ENCODE data around the gene TBX1.

- TF ChIP-seq ATF2 (IDR thresholded peaks at IDR 0.05; ENCODE audit: low read length) (no peak), CTCF (IDR thresholded peaks at IDR 0.05; ENCODE audit: control extremely low read depth in 1 of 3, insufficient read depth in 1 of 3, low read depth in 1 of 3, low read length in 3 of 3) (no peak), TAF1 (IDR thresholded peaks at IDR 0.05; ENCODE audit: low read depth, low read length) (no peak), POLR2AphosphoS5 (IDR thresholded peaks at IDR 0.05; ENCODE audit: low read depth, low read length) (no peak), POLR2A (IDR thresholded peaks at IDR 0.05; ENCODE audit: control extremely low read depth in 1 of 2, low read depth in 2 of 2, low read length in 2 of 2) (no peak), SIN3A (conservative IDR thresholded peaks at IDR 0.05 in 1 of 2, IDR thresholded peaks at IDR 0.05 in 1 of 2; ENCODE audit: low read depth in 1 of 2, low read length in 2 of 2) (no peak)
- TF ChIP-seq, protein P1, sequence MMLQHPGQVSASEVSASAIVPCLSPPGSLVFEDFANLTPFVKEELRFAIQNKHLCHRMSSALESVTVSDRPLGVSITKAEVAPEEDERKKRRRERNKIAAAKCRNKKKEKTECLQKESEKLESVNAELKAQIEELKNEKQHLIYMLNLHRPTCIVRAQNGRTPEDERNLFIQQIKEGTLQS (IDR thresholded peaks at IDR 0.05; ENCODE audit: insufficient read depth, low read depth, low read length), result no peak
Measured at GRCh38 chr22:19811811-19812771, 51.5 kb downstream of the TBX1 start.
